GM23248 (cell line): Measurements from ENCODE around the gene IMPACT. TPM values are rescaled to one million over a fixed set of nuclear protein-coding genes. Genes with fewer than 3 reads are reported as not detected.

ENCODE experiments used
- DNase-seq: peaks from one replicate; pipeline ENCODE4 v3.0.0-alpha.2; 2015
- H2AFZ ChIP-seq: fragments of 200-600 bp; sonication (generic); 2 replicates; pipeline ENCODE4 v1.6.1; 2016; ENCODE audit warnings: antibody characterized with exemption
- H3F3A ChIP-seq: fragments of 200-600 bp; sonication (generic); 2 replicates; pipeline ENCODE4 v1.6.1; 2016; ENCODE audit warnings: mild to moderate bottlenecking, antibody characterized with exemption, mixed run types; ENCODE audit not compliant: insufficient read depth
- H3K27ac ChIP-seq: fragments of 200-600 bp; sonication (generic); 2 replicates; pipeline ENCODE4 v1.5.1; 2016; ENCODE audit warnings: mild to moderate bottlenecking
- H3K27me3 ChIP-seq: fragments of 200-600 bp; sonication (generic); replicated peaks from 2 replicates; pipeline ENCODE4 v1.6.1; 2016; ENCODE audit warnings: mild to moderate bottlenecking; ENCODE audit not compliant: insufficient read depth
- H3K36me3 ChIP-seq: fragments of 200-600 bp; sonication (generic); 2 replicates; pipeline ENCODE4 v1.6.1; 2016; ENCODE audit warnings: low read depth, mild to moderate bottlenecking
- H3K4me1 ChIP-seq: fragments of 200-600 bp; sonication (generic); 2 replicates; pipeline ENCODE4 v1.6.1; 2016; ENCODE audit warnings: mild to moderate bottlenecking; ENCODE audit not compliant: insufficient read depth
- H3K4me2 ChIP-seq: fragments of 200-600 bp; sonication (generic); one replicate; pipeline ENCODE4 v1.6.1; 2016; ENCODE audit warnings: mild to moderate bottlenecking; ENCODE audit not compliant: unreplicated experiment
- H3K4me3 ChIP-seq: fragments of 200-600 bp; sonication (generic); 2 replicates; pipeline ENCODE4 v1.5.1; 2016; ENCODE audit warnings: mild to moderate bottlenecking
- H3K79me2 ChIP-seq: fragments of 200-600 bp; sonication (generic); 2 replicates; pipeline ENCODE4 v1.6.1; 2016; ENCODE audit warnings: mild to moderate bottlenecking; ENCODE audit not compliant: insufficient read depth
- H3K9ac ChIP-seq: fragments of 200-600 bp; sonication (generic); 2 replicates; pipeline ENCODE4 v1.6.1; 2016; ENCODE audit warnings: mild to moderate bottlenecking
- H3K9me2 ChIP-seq: fragments of 200-600 bp; sonication (generic); 2 replicates; pipeline ENCODE4 v1.6.1; 2016; ENCODE audit warnings: mixed run types, mild to moderate bottlenecking, moderate library complexity; ENCODE audit not compliant: insufficient read depth
- H3K9me3 ChIP-seq: fragments of 200-600 bp; sonication (generic); one replicate; pipeline ENCODE4 v1.6.1; 2017; ENCODE audit warnings: low read depth
- H4K20me1 ChIP-seq: fragments of 200-600 bp; sonication (generic); 2 replicates; pipeline ENCODE4 v1.6.0; 2016; ENCODE audit not compliant: insufficient read depth
- EZH2 ChIP-seq: fragments of 200-600 bp; sonication (generic); IDR thresholded peaks from 2 replicates; pipeline ENCODE4 v1.6.1; 2018; ENCODE audit warnings: antibody characterized with exemption, mild to moderate bottlenecking; ENCODE audit not compliant: insufficient read depth, poor library complexity, severe bottlenecking
- EZH2phosphoT487 ChIP-seq: fragments of 200-600 bp; sonication (generic); IDR thresholded peaks from 2 replicates; pipeline ENCODE4 v1.6.1; 2018; ENCODE audit warnings: antibody characterized with exemption, moderate library complexity, mild to moderate bottlenecking, low read depth; ENCODE audit not compliant: insufficient read depth
- WGBS, 2 experiments: methylation state at CpG; one replicate each; pipeline ENCODE4 v1.1.6; 2015 to 2017; ENCODE audit warnings: low lambda C conversion rate in 2 of 2, low coverage in 1 of 2; ENCODE audit errors: missing lambda C conversion rate in 2 of 2; 5-methylcytosine and 5-hydroxymethylcytosine counted together
- in situ Hi-C: fragments of 300-500 bp; cut with MboI; formaldehyde crosslinking; loops from 2 replicates; pipeline ENCODE4 v1.15.0; 2020
- polyA plus RNA-seq: library from polyadenylated mRNA; unstranded; fragments of >200 nt; fragmentation: Nextera tagmentation; extraction: Ambion mirVana; gene quantifications from 2 replicates; pipeline ENCODE4 v1.2.1, GENCODE V29; 2016
- total RNA-seq: library from RNA; depleted of rRNA; stranded (reverse); fragments of >200 nt; shearing (Covaris generic); gene quantifications from 2 replicates; pipeline ENCODE4 v1.2.3, GENCODE V29; 2014

IMPACT gene
- total and polyA plus RNA-seq, 2 experiments from 2014 or later, result 43.2 to 61.5 TPM

GRCh38 chr18:24475926-24476589 is 49.6 kb downstream of the IMPACT start:
- Histone ChIP-seq H2AFZ (no peak overlapping the region), H3K4me2 (no peak overlapping the region), H3K27ac (no peak overlapping the region), H3K4me1 (no peaks in the 10 kb centered on the region), H3K27me3 (no peaks in the 10 kb centered on the region), H3F3A (no peaks in the 10 kb centered on the region), H3K9me2 (no peaks in the 10 kb centered on the region), H3K9me3 (no peaks in the 10 kb centered on the region), H4K20me1 (no peaks in the 10 kb centered on the region), H3K9ac (no peak overlapping the region), H3K4me3 (no peak overlapping the region), H3K79me2 (no peaks in the 10 kb centered on the region), H3K36me3 (no peaks in the 10 kb centered on the region)
- DNase-seq, result no peak
- TF ChIP-seq EZH2 (no peak), EZH2phosphoT487 (no peak)
- 90% methylated on average over 6 of the region's 6 CpGs for WGBS, 2 experiments
- in situ Hi-C loops, result loop anchor here (25.0 kb wide), 1 partner anchor 261 kb away; no protein-coding TSS in a partner anchor

- no peak overlapping the region for H3K9ac ChIP-seq
- no peak overlapping the region for H3K4me2 ChIP-seq
- H3K27ac ChIP-seq, result no peak overlapping the region
- H3F3A ChIP-seq, result no peaks in the 10 kb centered on the region
- no peak for DNase-seq
- 71 to 72% methylated on average over 7 of the region's 7 CpGs for WGBS, 2 experiments
- no peaks in the 10 kb centered on the region for H3K9me2 ChIP-seq
- no peak overlapping the region for H2AFZ ChIP-seq
- no peaks in the 10 kb centered on the region for H3K4me1 ChIP-seq
- in situ Hi-C loops, result loop anchor here (25.0 kb wide), 1 partner anchor 258 kb away; no protein-coding TSS in a partner anchor
- H3K4me3 ChIP-seq, result no peak overlapping the region
- H3K27me3 ChIP-seq, result no peaks in the 10 kb centered on the region
- H3K79me2 ChIP-seq, result no peaks in the 10 kb centered on the region
- H3K36me3 ChIP-seq, result no peaks in the 10 kb centered on the region
- no peaks in the 10 kb centered on the region for H3K9me3 ChIP-seq
- no peak for TF ChIP-seq EZH2
- TF ChIP-seq EZH2phosphoT487, result no peak
- no peaks in the 10 kb centered on the region for H4K20me1 ChIP-seq
Measured at GRCh38 chr18:24479371-24479770, 52.9 kb downstream of the IMPACT start.

GRCh38 chr18:24482821-24483220 is 56.4 kb downstream of the IMPACT start:
- H3K36me3 ChIP-seq, result no peaks in the 10 kb centered on the region

GRCh38 chr18:24485681-24486080 is 59.2 kb downstream of the IMPACT start:
- Histone ChIP-seq H3K9me2 (no peaks in the 10 kb centered on the region), H3K9ac (no peak overlapping the region), H3K4me1 (peaks cover 6% of the 10 kb centered on the region; the same call in 1 of the 2 replicates), H3K79me2 (no peaks in the 10 kb centered on the region), H4K20me1 (no peaks in the 10 kb centered on the region), H3K27me3 (no peaks in the 10 kb centered on the region), H2AFZ (no peak overlapping the region), H3K9me3 (no peaks in the 10 kb centered on the region), H3K36me3 (no peaks in the 10 kb centered on the region), H3K4me2 (no peak overlapping the region), H3F3A (no peaks in the 10 kb centered on the region), H3K27ac (no peak overlapping the region), H3K4me3 (no peak overlapping the region)
- TF ChIP-seq EZH2 (no peak), EZH2phosphoT487 (no peak)
- 97% methylated on average over 3 of the region's 3 CpGs for WGBS, 2 experiments
- in situ Hi-C loops, result loop anchor here (25.0 kb wide), 1 partner anchor 252 kb away; no protein-coding TSS in a partner anchor
- DNase-seq, result peak; percentile 11

More at GRCh38 chr18:24482821-24483220, 56.4 kb downstream of the IMPACT start:
- Histone ChIP-seq H3K4me1 (no peaks in the 10 kb centered on the region), H3K27me3 (no peaks in the 10 kb centered on the region), H4K20me1 (no peaks in the 10 kb centered on the region), H3K4me3 (no peak overlapping the region), H3K9ac (no peak overlapping the region), H3K27ac (no peak overlapping the region), H3K79me2 (no peaks in the 10 kb centered on the region), H3K9me3 (no peaks in the 10 kb centered on the region), H3K4me2 (no peak overlapping the region), H3K9me2 (no peaks in the 10 kb centered on the region), H2AFZ (no peak overlapping the region), H3F3A (no peaks in the 10 kb centered on the region)
- 79 to 91% methylated on average over 5 of the region's 5 CpGs for WGBS, 2 experiments
- DNase-seq, result no peak
- in situ Hi-C loops, result loop anchor here (25.0 kb wide), 1 partner anchor 254 kb away; no protein-coding TSS in a partner anchor
- TF ChIP-seq EZH2phosphoT487 (no peak), EZH2 (no peak)
